Sigmoid colon (tissue), 4 donors: ENCODE data around the gene SUPT5H.

ENCODE experiments used
- POLR2A ChIP-seq, 2 donors: fragments of 450-650 bp; IDR thresholded peaks; one replicate each; pipeline ENCODE4 v1.6.1; 2016; ENCODE audit warnings: antibody characterized with exemption in 2 of 2, mild to moderate bottlenecking in 2 of 2, moderate library complexity in 2 of 2
- POLR2AphosphoS5 ChIP-seq, 4 donors: sonication (generic); formaldehyde crosslinking; IDR thresholded peaks; one replicate each; pipeline ENCODE4 v1.6.1; 2017; ENCODE audit warnings: antibody characterized with exemption in 4 of 4

GRCh38 chr19:39492788-39493187 lies 47.4 kb downstream of the SUPT5H start:
- TF ChIP-seq POLR2AphosphoS5 (IDR thresholded peaks at IDR 0.05) (no peak), POLR2A (IDR thresholded peaks at IDR 0.05) (no peak)
